ENCODE measurements around the gene C2CD3. TPM values are rescaled to one million over a fixed set of nuclear protein-coding genes. Genes with fewer than 3 reads are reported as not detected.
A peak's percentile ranks its signal among the peaks of the same experiment; 100 is the strongest.

Gene C2CD3
- polyA plus RNA-seq, 4 donors = 3.8 to 11.0 (median 7.3) TPM

DNA sequence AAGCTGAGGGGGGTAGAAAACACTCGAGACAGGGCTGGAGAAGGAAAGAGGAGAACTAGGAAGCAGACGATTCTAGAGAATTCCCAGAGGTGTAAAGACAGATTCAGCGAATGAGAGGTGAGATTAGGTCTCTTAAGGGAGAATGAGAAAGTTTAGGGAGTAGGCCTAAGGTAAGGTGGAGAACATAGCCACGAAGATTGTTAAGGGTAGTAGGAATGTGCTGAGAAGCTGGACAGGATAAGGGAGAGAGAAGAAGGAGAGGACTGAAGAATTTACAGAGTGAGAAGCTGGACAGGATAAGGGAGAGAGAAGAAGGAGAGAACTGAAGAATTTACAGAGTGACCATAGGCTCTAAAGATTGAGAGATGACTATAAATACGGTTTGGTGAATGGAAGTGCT, 1.2 kb upstream of the C2CD3 start:
- Histone ChIP-seq H3K4me1 (ENCODE audit: control insufficient read depth in 3 of 3, insufficient read depth in 2 of 3, low read depth in 1 of 3, low read length in 2 of 3) (peaks cover 7 to 20% (median 12%) of the 10 kb centered on the region in 3 donors), H3K9me3 (ENCODE audit: control insufficient read depth in 2 of 2, insufficient read depth in 1 of 2, low read depth in 1 of 2, low read length in 1 of 2) (no peaks in the 10 kb centered on the region)
- DNase-seq = peak; percentile 22 to 37

DNA sequence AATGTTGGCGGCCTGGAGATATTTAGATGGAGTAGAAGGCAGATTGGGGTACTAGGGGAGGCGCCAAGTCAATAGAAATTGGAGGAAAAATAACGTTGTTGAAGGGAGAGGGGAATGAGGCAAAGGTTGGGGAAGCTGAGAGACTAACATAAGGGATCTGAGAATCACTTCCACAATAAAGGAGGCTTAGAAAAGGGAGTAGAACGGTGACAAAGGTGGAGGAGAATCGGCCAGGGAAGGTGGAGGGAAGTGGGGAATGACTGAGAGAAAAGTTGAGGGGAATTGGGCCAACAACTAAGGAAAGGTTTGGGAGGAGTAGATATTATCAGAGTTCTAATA, 797 bp upstream of the C2CD3 start:
- FAIRE-seq (no peak), DNase-seq (peak in 1 of 2 donors; percentile 15)
- WGBS, 3 donors = 1 to 3% (median 3%) methylated on average over 5 of the region's 5 CpGs
- peak overlapping the region; percentile 62 to 94 (median 90) for H3K4me3 ChIP-seq (ENCODE audit: low read depth in 1 of 3, low read length in 3 of 3)
- H3K4me1 ChIP-seq (ENCODE audit: control insufficient read depth in 3 of 3, insufficient read depth in 2 of 3, low read depth in 1 of 3, low read length in 2 of 3) = peaks cover 7 to 20% (median 12%) of the 10 kb centered on the region in 3 donors
- H3K27ac ChIP-seq (ENCODE audit: low read depth in 1 of 3, low read length in 2 of 3) = peak overlapping the region; percentile 84 to 96 (median 93)
- no peaks in the 10 kb centered on the region for H3K27me3 ChIP-seq (ENCODE audit: control insufficient read depth in 3 of 3, insufficient read depth in 3 of 3, low read length in 3 of 3)
- peaks cover 0 to 3% (median 0%) of the 10 kb centered on the region in 3 donors for H3K36me3 ChIP-seq (ENCODE audit: control insufficient read depth in 3 of 3, insufficient read depth in 2 of 3, low read depth in 1 of 3, low read length in 3 of 3)
- H3K9me3 ChIP-seq (ENCODE audit: control insufficient read depth in 2 of 2, insufficient read depth in 1 of 2, low read depth in 1 of 2, low read length in 1 of 2) = no peaks in the 10 kb centered on the region

More for the DNA sequence above, 1.2 kb upstream of the C2CD3 start:
- 11 to 22% (median 16%) methylated on average over 5 of the region's 5 CpGs for WGBS, 3 donors
- peak overlapping the region; percentile 62 to 94 (median 90) for H3K4me3 ChIP-seq (ENCODE audit: low read depth in 1 of 3, low read length in 3 of 3)
- FAIRE-seq = no peak
- H3K36me3 ChIP-seq (ENCODE audit: control insufficient read depth in 3 of 3, insufficient read depth in 2 of 3, low read depth in 1 of 3, low read length in 3 of 3) = peaks cover 0 to under 1% (median 0%) of the 10 kb centered on the region in 3 donors
- peak overlapping the region; percentile 84 to 96 (median 93) for H3K27ac ChIP-seq (ENCODE audit: low read depth in 1 of 3, low read length in 2 of 3)
- no peaks in the 10 kb centered on the region for H3K27me3 ChIP-seq (ENCODE audit: control insufficient read depth in 3 of 3, insufficient read depth in 3 of 3, low read length in 3 of 3)

DNA sequence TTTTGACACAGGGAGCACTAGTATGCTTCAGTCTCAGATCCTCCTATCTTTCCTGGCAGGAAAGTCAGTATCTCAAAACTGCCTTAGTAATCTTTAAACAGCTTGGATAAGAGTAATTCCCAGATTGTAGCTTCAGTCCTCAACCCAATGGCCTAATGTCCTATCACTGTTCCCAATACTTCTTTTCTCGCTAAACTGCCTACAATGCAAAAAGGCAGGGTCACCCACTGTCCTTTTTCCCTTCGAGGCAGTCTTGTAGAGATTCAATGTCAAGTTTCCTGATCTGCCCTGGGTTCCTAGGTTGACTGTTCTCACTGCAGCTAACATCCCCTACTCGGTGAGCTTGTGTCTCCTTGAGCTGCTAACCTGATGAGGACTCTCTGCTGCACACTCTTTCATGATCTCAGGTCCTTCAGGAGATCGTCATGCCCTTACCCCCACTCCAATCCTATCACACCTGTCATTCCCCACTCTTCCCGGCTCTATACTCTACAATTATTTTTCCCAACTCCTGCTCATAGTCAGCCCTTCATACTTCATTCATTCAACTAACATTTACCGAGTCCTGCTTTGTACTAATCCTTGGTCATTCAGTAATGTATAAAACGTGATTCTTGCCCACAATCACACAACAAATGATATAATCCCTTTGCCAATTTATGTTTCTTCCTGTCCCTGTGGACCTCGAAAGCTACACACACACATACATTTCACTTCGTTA, 904 bp downstream of the C2CD3 start:
- peaks cover 0 to 8% (median 3%) of the 10 kb centered on the region in 3 donors for H3K36me3 ChIP-seq (ENCODE audit: control insufficient read depth in 3 of 3, insufficient read depth in 2 of 3, low read depth in 1 of 3, low read length in 3 of 3)
- peak overlapping the region; percentile 67 to 90 (median 78) for H3K4me3 ChIP-seq (ENCODE audit: low read depth in 1 of 3, low read length in 3 of 3)
- WGBS, 3 donors = 3 to 9% (median 6%) methylated on average over 9 of the region's 9 CpGs
- H3K27ac ChIP-seq (ENCODE audit: low read depth in 1 of 3, low read length in 2 of 3) = peak overlapping the region in 2 of 3 donors; percentile 93 to 96
- DNase-seq = peak; percentile 5 to 20
- H3K9me3 ChIP-seq (ENCODE audit: control insufficient read depth in 2 of 2, insufficient read depth in 1 of 2, low read depth in 1 of 2, low read length in 1 of 2) = no peaks in the 10 kb centered on the region
- FAIRE-seq = no peak
- no peaks in the 10 kb centered on the region for H3K27me3 ChIP-seq (ENCODE audit: control insufficient read depth in 3 of 3, insufficient read depth in 3 of 3, low read length in 3 of 3)
- peaks cover 7 to 20% (median 12%) of the 10 kb centered on the region in 3 donors for H3K4me1 ChIP-seq (ENCODE audit: control insufficient read depth in 3 of 3, insufficient read depth in 2 of 3, low read depth in 1 of 3, low read length in 2 of 3)

GRCh38 chr11:74168838-74169237, 2.0 kb downstream of the C2CD3 start:
- Histone ChIP-seq H3K4me1 (ENCODE audit: control insufficient read depth in 3 of 3, insufficient read depth in 2 of 3, low read depth in 1 of 3, low read length in 2 of 3) (peaks cover 7 to 20% (median 12%) of the 10 kb centered on the region in 3 donors), H3K36me3 (ENCODE audit: control insufficient read depth in 3 of 3, insufficient read depth in 2 of 3, low read depth in 1 of 3, low read length in 3 of 3) (peaks cover 0 to 12% (median 3%) of the 10 kb centered on the region in 3 donors), H3K27ac (ENCODE audit: low read depth in 1 of 3, low read length in 2 of 3) (no peak overlapping the region), H3K9me3 (ENCODE audit: control insufficient read depth in 2 of 2, insufficient read depth in 1 of 2, low read depth in 1 of 2, low read length in 1 of 2) (no peaks in the 10 kb centered on the region), H3K27me3 (ENCODE audit: control insufficient read depth in 3 of 3, insufficient read depth in 3 of 3, low read length in 3 of 3) (no peaks in the 10 kb centered on the region), H3K4me3 (ENCODE audit: low read depth in 1 of 3, low read length in 3 of 3) (no peak overlapping the region)
- DNase-seq = no peak
- 42 to 61% (median 54%) methylated on average over 3 of the region's 3 CpGs for WGBS, 3 donors
- FAIRE-seq = no peak

DNA sequence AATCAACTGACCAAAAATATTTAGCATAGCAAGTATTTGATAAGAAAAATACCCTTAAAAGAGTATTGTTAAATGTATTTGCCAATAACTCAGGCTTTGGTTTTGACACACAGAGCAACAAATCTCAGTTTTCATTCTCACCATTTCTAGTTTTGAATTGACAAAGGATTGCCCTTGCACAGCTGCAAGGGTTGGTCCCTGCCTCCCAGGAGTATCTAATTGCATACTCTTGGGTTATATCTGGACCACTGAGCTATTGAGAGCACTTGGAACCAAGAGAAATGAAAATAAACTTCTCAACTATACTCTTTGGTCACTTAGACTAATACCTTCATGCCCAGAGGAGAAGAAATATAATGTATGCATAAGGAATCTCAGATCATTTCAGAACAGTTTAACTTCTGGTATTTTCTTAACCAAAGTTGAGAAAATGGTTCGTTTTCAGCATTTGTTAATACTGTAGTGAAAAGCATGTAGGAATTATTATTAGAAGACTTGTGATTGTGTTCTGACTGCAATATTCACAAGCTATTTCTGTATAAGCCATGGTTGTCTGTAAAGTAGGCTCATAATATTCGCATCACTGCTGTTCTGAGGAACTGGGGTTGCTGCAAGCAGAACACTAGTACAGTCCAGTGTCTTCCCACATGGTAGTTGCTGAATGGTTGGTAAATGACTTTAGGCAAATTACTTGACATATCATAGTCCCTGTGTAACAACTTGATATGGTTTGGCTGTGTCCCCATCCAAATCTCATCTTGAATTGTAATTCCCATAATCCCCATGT, 7.9 kb downstream of the C2CD3 start:
- Histone ChIP-seq H3K27me3 (ENCODE audit: control insufficient read depth in 3 of 3, insufficient read depth in 3 of 3, low read length in 3 of 3) (no peaks in the 10 kb centered on the region), H3K27ac (ENCODE audit: low read depth in 1 of 3, low read length in 2 of 3) (no peak overlapping the region), H3K4me3 (ENCODE audit: low read depth in 1 of 3, low read length in 3 of 3) (no peak overlapping the region), H3K36me3 (ENCODE audit: control insufficient read depth in 3 of 3, insufficient read depth in 2 of 3, low read depth in 1 of 3, low read length in 3 of 3) (peaks cover 2 to 17% (median 5%) of the 10 kb centered on the region in 3 donors), H3K4me1 (ENCODE audit: control insufficient read depth in 3 of 3, insufficient read depth in 2 of 3, low read depth in 1 of 3, low read length in 2 of 3) (no peaks in the 10 kb centered on the region), H3K9me3 (ENCODE audit: control insufficient read depth in 2 of 2, insufficient read depth in 1 of 2, low read depth in 1 of 2, low read length in 1 of 2) (no peaks in the 10 kb centered on the region)
- 88 to 91% (median 89%) methylated on average over 2 of the region's 2 CpGs for WGBS, 3 donors
- DNase-seq (no peak), FAIRE-seq (no peak)

- FAIRE-seq (no peak), DNase-seq (no peak)
- Histone ChIP-seq H3K4me1 (ENCODE audit: control insufficient read depth in 3 of 3, insufficient read depth in 2 of 3, low read depth in 1 of 3, low read length in 2 of 3) (no peaks in the 10 kb centered on the region), H3K36me3 (ENCODE audit: control insufficient read depth in 3 of 3, insufficient read depth in 2 of 3, low read depth in 1 of 3, low read length in 3 of 3) (peaks cover 2 to 11% (median 2%) of the 10 kb centered on the region in 3 donors), H3K27me3 (ENCODE audit: control insufficient read depth in 3 of 3, insufficient read depth in 3 of 3, low read length in 3 of 3) (no peaks in the 10 kb centered on the region), H3K9me3 (ENCODE audit: control insufficient read depth in 2 of 2, insufficient read depth in 1 of 2, low read depth in 1 of 2, low read length in 1 of 2) (no peaks in the 10 kb centered on the region), H3K4me3 (ENCODE audit: low read depth in 1 of 3, low read length in 3 of 3) (no peak overlapping the region), H3K27ac (ENCODE audit: low read depth in 1 of 3, low read length in 2 of 3) (no peak overlapping the region)
Observed at GRCh38 chr11:74159642-74160041, 11.2 kb downstream of the C2CD3 start.

DNA sequence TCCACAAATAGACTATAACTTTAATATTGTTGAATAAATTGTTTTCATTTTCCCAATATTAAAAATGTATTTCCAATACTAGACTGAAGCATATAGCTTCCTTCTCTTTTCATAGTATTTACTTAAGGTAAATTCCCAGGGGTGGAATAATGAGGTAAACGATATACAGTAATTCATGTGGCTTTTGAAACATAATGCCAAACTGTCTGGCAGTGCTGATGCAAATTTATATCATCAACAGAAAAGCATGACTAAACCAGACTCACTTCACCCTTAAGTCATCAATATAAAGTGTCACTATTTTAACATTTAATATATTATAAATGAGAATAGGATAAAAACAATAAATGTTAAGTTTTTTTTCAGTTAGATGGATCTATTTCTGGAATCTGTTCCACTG, 13.6 kb downstream of the C2CD3 start:
- Histone ChIP-seq H3K4me3 (ENCODE audit: low read depth in 1 of 3, low read length in 3 of 3) (no peak overlapping the region), H3K27me3 (ENCODE audit: control insufficient read depth in 3 of 3, insufficient read depth in 3 of 3, low read length in 3 of 3) (no peaks in the 10 kb centered on the region), H3K36me3 (ENCODE audit: control insufficient read depth in 3 of 3, insufficient read depth in 2 of 3, low read depth in 1 of 3, low read length in 3 of 3) (peaks cover 0 to 9% (median 2%) of the 10 kb centered on the region in 3 donors), H3K27ac (ENCODE audit: low read depth in 1 of 3, low read length in 2 of 3) (no peak overlapping the region), H3K9me3 (ENCODE audit: control insufficient read depth in 2 of 2, insufficient read depth in 1 of 2, low read depth in 1 of 2, low read length in 1 of 2) (no peaks in the 10 kb centered on the region), H3K4me1 (ENCODE audit: control insufficient read depth in 3 of 3, insufficient read depth in 2 of 3, low read depth in 1 of 3, low read length in 2 of 3) (no peaks in the 10 kb centered on the region)
- FAIRE-seq = no peak
- no peak for DNase-seq
- 86 to 91% (median 88%) methylated on average over 1 of the region's 1 CpG for WGBS, 3 donors

- Histone ChIP-seq H3K4me3 (ENCODE audit: low read depth in 1 of 3, low read length in 3 of 3) (no peak overlapping the region), H3K4me1 (ENCODE audit: control insufficient read depth in 3 of 3, insufficient read depth in 2 of 3, low read depth in 1 of 3, low read length in 2 of 3) (no peaks in the 10 kb centered on the region), H3K27me3 (ENCODE audit: control insufficient read depth in 3 of 3, insufficient read depth in 3 of 3, low read length in 3 of 3) (no peaks in the 10 kb centered on the region), H3K9me3 (ENCODE audit: control insufficient read depth in 2 of 2, insufficient read depth in 1 of 2, low read depth in 1 of 2, low read length in 1 of 2) (no peaks in the 10 kb centered on the region), H3K36me3 (ENCODE audit: control insufficient read depth in 3 of 3, insufficient read depth in 2 of 3, low read depth in 1 of 3, low read length in 3 of 3) (peaks cover 0 to 10% (median 0%) of the 10 kb centered on the region in 3 donors), H3K27ac (ENCODE audit: low read depth in 1 of 3, low read length in 2 of 3) (no peak overlapping the region)
- DNase-seq (no peak), FAIRE-seq (no peak)
- WGBS, 3 donors = 91 to 94% (median 92%) methylated on average over 1 of the region's 1 CpG
Observed at GRCh38 chr11:74154620-74155281, 16.1 kb downstream of the C2CD3 start.

All from small intestine (tissue), 7 donors.